Right renal cortex interstitium (tissue), 3 donors: ENCODE measurements around the gene RSPH1. TPM values are rescaled to one million over a fixed set of nuclear protein-coding genes. Genes with fewer than 3 reads are reported as not detected.

Source experiments
- DNase-seq, 3 donors: peaks; one replicate each; pipeline ENCODE4 v3.0.0-alpha.2; 2013; ENCODE audit warnings: low read depth in 3 of 3, low spot score in 2 of 3
- polyA plus RNA-seq, 3 donors: library from polyadenylated mRNA; unstranded; fragments of 120-200 nt; gene quantifications; one replicate each; pipeline ENCODE4 v1.2.1, GENCODE V29; 2013; ENCODE audit not compliant: insufficient read length in 3 of 3

Gene RSPH1
- polyA plus RNA-seq, 3 donors, result 12.4 to 15.3 (median 15.1) TPM

DNA sequence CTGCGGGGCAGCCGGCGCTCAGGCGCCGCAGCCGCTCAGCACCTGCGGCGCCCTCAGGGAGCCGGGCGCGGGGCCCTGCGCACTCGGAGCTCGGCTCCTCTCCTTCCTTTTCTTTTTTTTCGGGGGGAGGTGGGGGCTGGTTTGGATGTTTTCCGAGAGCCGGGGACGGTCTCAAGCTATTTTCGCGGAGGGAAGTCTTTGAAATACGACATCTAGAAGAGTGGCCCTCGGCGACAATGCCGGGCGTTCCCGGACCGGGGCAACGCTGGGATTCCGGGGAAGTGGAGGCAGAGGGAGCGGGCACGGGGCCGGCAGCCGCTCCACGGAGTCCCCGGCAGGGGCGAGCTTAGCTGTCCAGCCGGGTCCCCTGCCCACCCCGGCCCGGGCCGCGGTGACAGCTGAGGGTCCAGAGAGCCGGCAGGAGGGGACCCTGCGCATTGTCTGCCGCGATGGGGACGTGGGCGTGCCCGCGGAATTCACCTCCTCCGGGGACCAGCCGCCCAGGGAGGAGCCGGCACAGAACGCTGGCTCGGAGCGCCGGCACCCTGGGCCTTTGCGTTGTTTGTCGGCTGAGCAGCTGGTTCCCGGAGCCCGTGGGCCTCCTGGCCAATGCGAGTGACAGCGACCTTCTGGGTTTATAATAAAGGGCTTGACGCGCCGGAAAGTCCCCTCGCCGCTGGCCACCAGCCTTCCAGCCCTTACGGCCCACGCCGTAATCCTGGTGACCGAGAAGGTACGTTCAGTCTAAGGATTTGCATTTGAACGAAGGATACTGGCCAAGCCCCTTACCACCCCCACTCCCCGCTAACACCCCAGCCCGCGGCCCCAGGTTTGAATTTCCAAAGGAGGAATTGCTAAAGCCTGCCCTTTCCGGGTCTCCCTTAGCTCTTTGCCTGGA is 18.2 kb upstream of the RSPH1 start:
- no peak for DNase-seq

GRCh38 chr21:42513151-42513984 is 17.3 kb upstream of the RSPH1 start, which contains the start of gene SLC37A1:
TSS of gene SLC37A1 (plus strand) at chr21:42513852. CDS start at chr21:42518455, 4,603 bp downstream.
- DNase-seq, result no peak

GRCh38 chr21:42512346-42513034 is 16.5 kb upstream of the RSPH1 start:
- no peak for DNase-seq

DNA sequence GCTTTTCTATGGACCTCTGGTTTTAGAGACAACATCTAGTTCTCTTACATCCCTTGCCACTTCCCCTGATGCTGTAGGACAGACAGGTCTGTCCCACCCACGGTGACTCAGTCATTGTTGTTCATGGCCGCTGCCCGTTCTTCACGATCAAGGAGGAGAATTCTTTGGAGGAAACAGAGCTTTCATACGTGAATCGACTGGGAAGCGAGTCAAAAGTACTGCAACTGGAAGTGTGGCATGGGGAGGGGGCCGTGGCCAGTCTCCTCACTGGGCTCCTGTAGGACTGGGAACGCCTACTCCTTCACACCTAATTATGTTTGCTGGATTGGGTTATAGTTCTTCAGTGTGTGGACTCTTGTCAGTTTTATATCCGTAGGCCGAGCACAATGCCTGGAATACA is 13.2 kb upstream of the RSPH1 start:
- DNase-seq, result no peak

DNA sequence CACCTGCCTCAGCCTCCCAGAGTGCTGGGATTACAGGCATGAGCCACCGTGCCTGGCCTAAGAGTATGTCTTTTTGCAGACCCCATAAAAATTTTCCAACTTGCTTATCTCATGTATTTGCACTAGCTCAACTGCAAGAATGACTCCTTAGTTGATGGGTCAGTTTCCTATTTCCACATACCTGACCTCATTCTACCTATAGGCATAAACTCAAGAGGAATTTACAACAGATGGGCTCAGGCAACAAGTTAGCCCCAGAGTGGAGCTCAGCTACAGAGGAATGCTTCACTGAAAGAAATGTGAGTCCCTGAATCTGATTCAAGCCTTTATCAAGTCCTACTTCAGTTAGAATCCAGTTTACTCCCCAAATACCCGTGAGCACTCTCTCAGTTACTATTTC is 12.3 kb upstream of the RSPH1 start:
- DNase-seq, result no peak

DNA sequence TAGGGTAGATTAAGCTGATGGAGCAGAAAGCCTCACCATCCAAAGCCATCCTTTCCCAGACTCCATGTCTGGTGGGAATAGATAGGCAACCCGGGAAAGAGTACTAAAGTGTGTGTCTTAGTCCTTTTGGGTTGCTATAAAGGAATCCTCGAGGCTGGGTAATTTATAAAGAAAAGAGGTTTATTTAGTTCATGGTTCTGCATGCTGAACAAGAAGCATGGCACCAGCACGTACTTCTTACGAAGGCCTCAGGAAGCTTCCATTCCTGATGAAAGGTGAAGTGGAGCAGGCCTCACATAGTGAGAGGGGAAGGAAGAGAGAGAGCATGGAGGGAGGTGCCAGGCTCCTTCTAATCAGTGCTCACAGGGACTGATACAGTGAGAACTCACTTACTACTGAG is 11.4 kb upstream of the RSPH1 start:
- DNase-seq, result no peak

GRCh38 chr21:42505090-42505726 is 9.2 kb upstream of the RSPH1 start:
- no peak for DNase-seq

GRCh38 chr21:42503711-42504110 is 7.7 kb upstream of the RSPH1 start:
- no peak for DNase-seq

- no peak for DNase-seq
Measured at GRCh38 chr21:42500736-42501135, 4.7 kb upstream of the RSPH1 start.

DNA sequence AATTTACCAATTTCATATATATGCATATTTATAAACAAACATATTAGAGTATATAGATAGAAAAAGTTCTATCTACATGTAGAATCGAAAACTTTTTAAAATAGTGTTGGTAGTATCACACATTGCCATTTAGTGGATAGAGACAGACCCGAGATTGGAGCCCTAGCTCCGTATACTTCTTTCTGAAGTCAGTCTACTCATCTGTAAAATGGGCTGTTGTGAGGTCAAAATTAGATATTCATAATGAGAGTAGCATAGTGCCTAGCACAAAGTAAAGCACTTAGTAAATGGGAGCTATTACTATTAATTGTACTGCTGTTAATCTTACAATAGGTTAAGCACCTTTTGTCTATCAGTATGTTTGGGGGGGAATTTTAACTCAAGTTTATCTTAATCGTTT is 4.2 kb upstream of the RSPH1 start:
- no peak for DNase-seq

DNA sequence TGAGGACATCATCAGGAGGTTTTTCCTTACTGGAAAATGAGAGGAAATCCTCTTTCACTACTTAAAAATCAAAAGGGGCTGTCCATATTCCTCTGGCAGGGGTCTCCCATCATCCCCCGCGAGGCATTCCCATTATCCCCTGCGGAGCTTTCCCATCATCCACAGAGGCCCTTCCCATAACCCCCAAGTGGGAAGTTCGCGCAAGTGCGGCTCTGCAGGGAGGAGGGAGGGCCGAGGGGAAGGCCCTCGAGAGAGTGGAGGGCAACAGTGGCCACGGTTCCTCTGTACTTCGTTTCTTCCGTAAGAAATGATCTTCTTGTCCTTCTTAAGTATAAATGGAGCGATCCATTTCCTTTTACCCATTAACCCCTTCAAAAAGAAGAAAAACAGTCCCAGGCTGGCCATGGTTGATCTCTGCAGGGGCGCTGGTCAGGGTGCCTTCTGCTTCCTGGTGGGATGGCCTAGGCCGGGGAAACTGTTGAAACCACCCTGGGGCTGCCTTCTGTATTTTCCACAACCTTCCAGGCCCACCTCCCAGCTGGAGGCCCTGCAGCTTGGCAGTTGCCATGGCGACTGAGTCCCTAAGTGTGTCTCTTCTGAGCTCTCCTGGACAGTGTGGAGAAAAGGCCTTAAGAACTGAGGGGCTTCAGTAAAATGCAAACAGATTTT is 3.6 kb upstream of the RSPH1 start:
- no peak for DNase-seq

GRCh38 chr21:42498012-42498411 is 2.0 kb upstream of the RSPH1 start:
- DNase-seq, result no peak

- no peak for DNase-seq
Measured at GRCh38 chr21:42496839-42497202, 797 bp upstream of the RSPH1 start.

- DNase-seq, result no peak
Measured at GRCh38 chr21:42495765-42496119, 282 bp downstream of the RSPH1 start.

- no peak for DNase-seq
Measured at GRCh38 chr21:42495027-42495426, 997 bp downstream of the RSPH1 start.

- DNase-seq, result no peak
Measured at GRCh38 chr21:42493109-42494060, 2.6 kb downstream of the RSPH1 start.

DNA sequence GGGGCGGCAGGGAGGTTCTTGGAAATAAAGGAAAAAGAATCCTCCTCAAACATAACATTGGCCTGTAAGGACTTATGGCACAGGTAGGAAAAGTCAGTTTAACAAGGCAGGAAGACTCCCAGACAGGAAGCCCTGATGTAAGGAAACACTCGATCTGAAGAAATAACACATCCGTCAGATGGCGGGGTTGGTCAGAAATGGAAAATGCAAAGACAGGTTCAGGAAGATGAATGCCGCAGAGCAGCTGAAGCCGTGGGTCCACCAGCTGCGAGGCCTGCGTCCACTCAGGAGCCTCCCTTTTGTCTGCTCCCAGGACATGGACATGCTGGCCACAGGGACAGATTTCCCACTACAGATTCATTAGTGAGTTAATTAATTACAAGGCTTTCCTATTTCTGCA is 3.8 kb downstream of the RSPH1 start:
- DNase-seq, result no peak

- no peak for DNase-seq
Measured at GRCh38 chr21:42491328-42491727, 4.7 kb downstream of the RSPH1 start.

- no peak for DNase-seq
Measured at GRCh38 chr21:42490720-42491119, 5.3 kb downstream of the RSPH1 start.
